GM18951 (cell line): ENCODE results near the gene GSK3B.
A peak's percentile ranks its signal among the peaks of the same experiment; 100 is the strongest.

ENCODE experiments used
- POLR2A ChIP-seq: IDR thresholded peaks from 4 replicates; pipeline ENCODE4 v1.6.1; 2011; ENCODE audit warnings: mild to moderate bottlenecking; ENCODE audit not compliant: insufficient read length, insufficient read depth; ENCODE audit errors: extremely low read depth
- in situ Hi-C: fragments of 300-500 bp; cut with MboI; formaldehyde crosslinking; loops from one replicate; pipeline ENCODE4 v1.12.0; 2022; ENCODE audit warnings: low sequenced_read_pairs, mixed read lengths, inconsistent platforms; ENCODE audit not compliant: unreplicated experiment

GSK3B gene

GRCh38 chr3:119831022-119831421 is 263.2 kb downstream of the GSK3B start:
- in situ Hi-C loops: no loop called here
- no peak for TF ChIP-seq POLR2A

- TF ChIP-seq POLR2A: no peak
- in situ Hi-C loops: no loop called here
These were observed 264.8 kb downstream of the GSK3B start for GRCh38 chr3:119829420-119829819.

- no peak for TF ChIP-seq POLR2A
- in situ Hi-C loops: no loop called here
These were observed 267.3 kb downstream of the GSK3B start for GRCh38 chr3:119826711-119827608.

- TF ChIP-seq POLR2A: no peak
- in situ Hi-C loops: no loop called here
These were observed 268.4 kb downstream of the GSK3B start for GRCh38 chr3:119825820-119826219.

GRCh38 chr3:119819806-119820205 is 274.4 kb downstream of the GSK3B start:
- no peak for TF ChIP-seq POLR2A

GRCh38 chr3:119818937-119819336 is 275.3 kb downstream of the GSK3B start:
- no peak for TF ChIP-seq POLR2A
- in situ Hi-C loops: no loop called here

More at GRCh38 chr3:119819806-119820205, 274.4 kb downstream of the GSK3B start:
- in situ Hi-C loops: no loop called here

GRCh38 chr3:119817583-119818363 is 276.5 kb downstream of the GSK3B start:
- no peak for TF ChIP-seq POLR2A
- in situ Hi-C loops: no loop called here

GRCh38 chr3:119817071-119817470 is 277.2 kb downstream of the GSK3B start:
- TF ChIP-seq POLR2A: no peak
- in situ Hi-C loops: no loop called here

GRCh38 chr3:119815716-119816115 is 278.5 kb downstream of the GSK3B start:
- in situ Hi-C loops: no loop called here
- no peak for TF ChIP-seq POLR2A

GRCh38 chr3:119812491-119813058 is 281.7 kb downstream of the GSK3B start:
- in situ Hi-C loops: no loop called here
- no peak for TF ChIP-seq POLR2A

- in situ Hi-C loops: no loop called here
- peak; percentile 66 for TF ChIP-seq POLR2A
These were observed 284.2 kb downstream of the GSK3B start for GRCh38 chr3:119810018-119810435.

- in situ Hi-C loops: no loop called here
These were observed 284.8 kb downstream of the GSK3B start for GRCh38 chr3:119809249-119810017.

GRCh38 chr3:119808843-119809242 is 285.4 kb downstream of the GSK3B start:
- in situ Hi-C loops: no loop called here
- no peak for TF ChIP-seq POLR2A

More at GRCh38 chr3:119809249-119810017, 284.8 kb downstream of the GSK3B start:
- TF ChIP-seq POLR2A: no peak

- no peak for TF ChIP-seq POLR2A
- in situ Hi-C loops: no loop called here
These were observed 286.0 kb downstream of the GSK3B start for GRCh38 chr3:119808244-119808643.
